NOMO-1 treated with dmso at 0.1 percent for 144 hours (cell line): Measurements from ENCODE around the gene BANF1.
A peak's percentile ranks its signal among the peaks of the same experiment; 100 is the strongest.
"Not testable (repeated sequence)": the region's sequence is repeated elsewhere in the genome, so short reads cannot be mapped to it uniquely, and the experiment has no call there.

Experiments used
- DNase-seq: peaks from one replicate; lab custom pipeline; 2025; ENCODE audit not compliant: unreplicated experiment; lab: John Stamatoyannopoulos, UW

Gene BANF1

DNA sequence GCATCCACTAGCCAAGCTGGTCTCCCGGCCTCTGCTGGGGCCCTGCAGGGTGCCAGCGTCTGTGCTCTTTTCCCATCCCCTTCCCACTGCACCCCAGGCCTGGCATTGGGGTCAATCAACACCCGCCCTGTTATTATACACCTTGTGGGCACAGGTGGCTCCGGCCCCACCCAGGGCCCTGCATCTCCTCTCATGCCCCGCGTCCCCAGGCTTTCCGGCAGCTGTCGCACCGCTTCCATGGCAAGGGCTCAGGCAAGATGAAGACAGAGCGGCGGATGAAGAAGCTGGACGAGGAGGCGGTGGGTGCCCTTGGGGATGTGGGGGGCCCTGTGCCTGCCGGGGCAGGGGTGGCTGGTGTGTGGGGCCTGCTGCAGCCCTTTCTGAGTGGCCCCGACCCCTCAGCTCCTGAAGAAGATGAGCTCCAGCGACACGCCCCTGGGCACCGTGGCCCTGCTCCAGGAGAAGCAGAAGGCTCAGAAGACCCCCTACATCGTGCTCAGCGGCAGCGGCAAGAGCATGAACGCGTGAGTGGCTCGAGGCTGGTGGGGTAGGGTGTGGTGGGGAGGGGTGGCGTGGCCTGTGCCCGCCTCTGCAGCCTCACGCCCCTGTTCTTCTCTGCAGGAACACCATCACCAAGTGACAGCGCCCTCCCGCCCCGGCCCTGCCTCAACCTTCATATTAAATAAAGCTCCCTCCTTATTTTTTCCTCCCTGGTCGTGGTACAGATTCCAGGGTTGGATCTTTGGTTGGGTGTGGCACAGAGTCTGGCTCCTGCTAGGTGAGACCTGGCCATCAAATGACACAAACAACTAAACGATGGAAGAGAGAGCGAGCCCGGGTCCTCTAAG, 23.7 kb upstream of the BANF1 start:
- DNase-seq, result no peak

DNA sequence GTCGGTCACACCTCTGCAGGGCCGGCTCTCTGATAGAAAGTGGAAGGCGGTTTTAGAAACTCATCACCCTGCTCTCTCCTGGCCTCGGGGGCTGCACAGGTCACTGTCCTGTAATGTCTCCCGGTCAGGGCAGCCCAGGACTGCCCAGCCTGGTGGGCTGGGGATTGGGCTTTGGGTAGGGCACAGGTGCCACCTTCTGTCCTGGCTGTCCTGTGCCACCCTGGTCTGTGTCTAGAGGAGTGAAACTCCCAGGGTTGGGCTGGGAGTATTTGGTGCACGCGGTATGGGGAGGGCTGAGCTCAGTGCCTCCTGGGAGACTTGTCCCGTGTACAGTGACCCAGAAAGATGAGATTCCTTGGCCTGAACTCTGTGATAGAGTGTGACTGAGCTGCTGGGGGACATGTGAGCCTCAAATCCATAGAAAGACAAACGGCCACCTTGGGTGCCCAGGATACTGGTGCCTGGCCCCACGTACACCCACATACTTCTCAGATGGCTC, 23.0 kb upstream of the BANF1 start:
- no peak for DNase-seq

DNA sequence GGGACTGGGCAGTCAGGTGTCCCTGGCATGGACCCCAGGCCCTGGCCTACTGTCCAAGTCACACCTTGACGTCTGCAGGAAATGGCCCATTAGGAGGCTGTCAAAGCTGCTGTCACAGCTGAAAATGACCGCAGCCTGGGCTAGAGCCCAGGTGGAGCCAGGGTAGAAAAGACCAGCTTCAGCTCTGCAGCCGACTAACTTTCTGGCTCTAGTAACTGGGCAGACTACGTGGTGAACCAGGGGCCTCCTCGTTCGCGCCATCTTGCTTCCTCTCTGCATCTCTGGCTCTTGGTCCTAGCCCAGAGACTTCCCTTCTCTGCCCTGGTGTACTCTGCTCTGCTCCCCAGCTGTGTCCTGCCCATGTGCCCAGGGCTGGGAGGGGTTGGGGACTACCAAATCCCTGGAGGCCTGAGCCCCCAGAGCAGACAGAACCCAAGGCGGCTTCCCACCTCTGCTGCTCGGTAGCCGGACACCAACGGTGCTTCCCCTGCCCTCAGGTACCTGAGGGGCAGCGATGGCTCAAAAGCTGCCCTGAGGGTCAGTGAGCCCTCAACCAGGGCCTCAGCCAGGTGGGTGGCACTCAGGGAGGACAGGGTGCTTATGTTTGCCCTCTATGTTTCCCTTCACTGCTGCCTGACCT, 21.1 kb upstream of the BANF1 start:
- no peak for DNase-seq

DNA sequence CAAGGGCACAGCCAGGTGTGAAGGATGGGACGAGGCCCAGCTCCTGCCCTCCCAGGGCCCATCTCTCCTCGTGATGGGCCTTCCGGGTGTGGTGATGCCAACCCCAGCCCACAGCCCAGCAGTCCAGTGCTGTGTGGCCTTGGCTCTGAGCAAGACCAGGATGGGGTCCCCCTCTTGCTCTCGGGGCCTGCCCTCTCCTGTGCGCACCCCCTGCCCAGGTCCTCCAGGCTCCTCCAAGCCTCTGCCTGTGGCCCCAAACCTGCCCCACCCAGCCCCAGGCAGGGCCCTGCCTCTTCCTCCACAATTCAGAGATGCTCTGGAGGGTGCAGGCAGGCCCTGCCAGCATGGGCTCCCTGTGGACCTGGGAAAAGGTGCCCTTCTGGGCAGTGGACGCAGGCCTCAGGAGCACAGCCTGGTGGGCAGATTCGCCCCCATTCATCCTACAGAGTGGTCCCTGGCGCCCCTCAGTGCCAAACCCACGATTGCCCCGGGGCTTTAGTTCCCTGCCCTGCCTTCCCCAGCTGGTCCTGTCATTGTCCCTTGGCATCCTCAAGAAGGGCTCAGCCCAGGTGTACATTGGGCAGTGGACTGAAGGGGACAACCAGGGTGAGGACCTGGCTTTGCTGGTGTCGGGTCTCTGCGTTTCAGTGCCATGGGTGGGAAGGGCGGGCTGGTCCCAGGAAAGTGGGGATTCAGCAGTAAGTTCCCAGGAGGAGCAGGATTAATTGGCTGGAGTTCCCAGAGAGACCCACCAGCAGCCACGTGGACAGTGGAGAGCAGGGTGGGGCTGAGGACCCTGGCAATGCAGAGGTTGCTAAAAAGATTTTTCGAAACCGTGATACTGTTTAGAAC, 20.1 kb upstream of the BANF1 start:
- no peak for DNase-seq

DNA sequence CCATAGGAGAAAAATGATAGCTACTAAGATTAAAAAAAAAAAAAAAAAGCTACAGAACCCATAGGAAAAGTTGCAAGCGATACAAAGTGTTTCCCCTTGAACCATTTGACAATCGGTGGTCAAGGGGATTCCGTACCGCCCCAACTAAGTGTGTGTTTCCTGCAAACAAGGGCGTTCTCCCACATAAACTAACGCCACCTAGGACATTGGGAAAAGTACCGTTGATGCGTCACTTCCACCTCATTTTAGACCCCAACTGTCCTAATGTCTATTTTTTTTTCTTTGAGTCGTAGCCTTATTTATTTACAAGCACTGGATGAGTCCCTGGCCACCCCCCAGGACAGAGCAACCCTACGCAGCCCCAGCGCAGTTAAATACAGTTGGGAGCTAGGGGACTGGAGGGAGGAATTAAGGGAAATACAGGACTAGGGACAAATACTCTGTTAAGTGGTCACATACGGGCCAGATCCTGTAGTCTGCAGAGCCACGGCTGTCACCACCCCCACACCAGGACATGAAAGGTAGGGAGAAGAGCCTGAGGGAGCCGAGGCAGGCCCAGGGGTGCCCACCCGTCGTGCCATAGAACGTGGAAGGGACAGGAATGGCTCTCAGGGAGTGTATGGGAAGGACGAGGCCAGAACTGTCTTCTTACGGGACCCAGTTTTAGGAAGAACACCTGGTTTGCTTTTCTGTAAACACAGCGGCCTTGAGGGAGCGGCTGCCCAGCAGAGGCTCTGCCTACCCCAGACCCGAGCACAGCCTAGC, 19.3 kb upstream of the BANF1 start:
- DNase-seq, result no peak

DNA sequence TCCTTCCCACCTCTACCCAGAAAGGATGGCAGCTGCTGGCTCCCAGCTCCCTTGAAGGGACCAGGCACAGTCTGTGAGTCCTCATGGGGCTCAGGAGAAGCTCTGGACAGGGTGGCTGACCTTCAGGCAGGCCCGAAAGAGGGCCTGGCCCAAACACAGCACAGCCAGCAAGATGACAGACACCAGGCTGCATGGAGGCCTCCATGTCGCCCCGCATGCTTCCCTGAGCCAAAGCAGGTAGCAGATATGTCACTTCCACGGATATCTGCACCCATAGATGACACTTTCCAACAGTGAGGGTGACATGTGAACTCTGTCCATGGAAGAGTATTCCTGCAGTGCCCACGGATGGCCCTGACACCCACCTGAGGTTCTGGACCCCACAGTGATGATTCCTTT, 18.7 kb upstream of the BANF1 start:
- no peak for DNase-seq

DNA sequence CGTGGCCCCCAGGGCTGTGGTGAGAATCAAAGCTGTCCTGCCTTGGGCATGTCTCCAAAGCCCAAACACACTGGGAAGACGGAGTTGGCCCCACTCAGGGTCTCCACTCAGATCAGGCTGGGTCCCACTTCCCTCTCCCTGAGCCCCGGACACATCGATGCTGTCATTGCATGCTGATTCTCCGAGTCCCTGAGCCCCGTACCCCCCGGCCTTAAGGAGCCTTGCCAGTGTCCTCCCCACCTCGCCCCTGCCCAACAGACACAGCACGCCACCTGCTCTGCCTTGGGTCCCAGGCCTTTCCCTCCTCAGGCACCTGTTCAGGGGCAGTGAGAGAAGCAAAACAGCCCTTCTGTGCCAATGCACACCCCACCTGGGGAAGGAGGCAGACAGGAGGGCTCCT, 15.0 kb upstream of the BANF1 start:
- DNase-seq, result no peak

DNA sequence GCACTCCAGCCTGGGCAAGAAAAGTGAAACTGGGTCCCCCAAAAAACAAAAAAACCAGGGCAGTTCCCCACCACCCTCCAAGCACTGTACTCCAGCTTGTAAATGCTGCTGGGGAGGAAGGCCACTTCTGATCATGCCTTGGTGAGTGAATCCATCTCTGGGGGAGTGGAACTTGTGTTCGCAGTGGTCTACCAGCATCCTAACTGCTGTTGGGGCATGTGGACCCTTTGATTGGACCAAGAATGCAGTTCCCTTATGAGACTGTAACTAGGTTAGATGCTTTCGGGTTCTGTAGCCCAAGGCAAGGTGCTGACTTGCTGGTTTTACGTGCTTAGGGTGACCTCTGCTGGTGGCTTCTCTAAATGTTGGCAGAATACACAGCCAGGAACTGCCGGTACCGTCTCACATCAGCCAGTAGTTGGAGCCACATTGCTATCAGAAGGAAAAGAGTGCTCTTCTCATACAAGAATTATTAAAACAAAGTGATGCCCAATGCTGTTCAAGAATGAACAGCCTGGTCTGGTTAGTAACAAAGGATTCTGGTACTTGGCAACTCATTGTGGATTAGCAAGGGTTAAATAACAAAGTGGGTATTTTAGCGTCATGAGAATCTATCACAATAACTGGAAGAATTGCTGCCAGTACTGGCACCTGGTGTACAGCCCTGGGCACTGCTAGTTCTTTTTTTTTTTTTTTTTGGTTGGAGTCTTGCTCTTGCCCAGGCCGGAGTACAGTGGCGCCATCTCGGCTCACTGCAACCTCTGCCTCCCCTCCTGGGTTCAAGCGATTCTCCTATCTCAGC, 13.3 kb upstream of the BANF1 start:
- peak; percentile 86 for DNase-seq

DNA sequence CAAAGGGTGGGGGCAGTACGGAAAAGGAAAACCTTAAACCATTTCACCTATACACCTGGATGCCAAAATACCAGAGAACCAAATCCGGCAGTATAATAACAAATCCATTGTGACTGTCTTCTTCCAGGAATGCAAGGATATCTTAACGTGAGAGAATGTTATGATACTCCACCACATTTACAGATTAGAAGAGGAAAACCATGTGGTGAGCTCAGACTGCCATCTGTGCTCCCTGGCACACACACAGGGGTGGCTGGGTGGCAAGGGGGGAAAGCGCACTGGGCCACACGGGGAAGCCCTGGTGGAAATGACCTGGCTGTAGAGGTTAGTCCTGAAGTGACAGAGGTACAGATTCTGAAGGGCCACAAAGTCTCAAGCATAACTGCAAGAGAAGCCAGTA, 10.2 kb upstream of the BANF1 start:
- no peak for DNase-seq

DNA sequence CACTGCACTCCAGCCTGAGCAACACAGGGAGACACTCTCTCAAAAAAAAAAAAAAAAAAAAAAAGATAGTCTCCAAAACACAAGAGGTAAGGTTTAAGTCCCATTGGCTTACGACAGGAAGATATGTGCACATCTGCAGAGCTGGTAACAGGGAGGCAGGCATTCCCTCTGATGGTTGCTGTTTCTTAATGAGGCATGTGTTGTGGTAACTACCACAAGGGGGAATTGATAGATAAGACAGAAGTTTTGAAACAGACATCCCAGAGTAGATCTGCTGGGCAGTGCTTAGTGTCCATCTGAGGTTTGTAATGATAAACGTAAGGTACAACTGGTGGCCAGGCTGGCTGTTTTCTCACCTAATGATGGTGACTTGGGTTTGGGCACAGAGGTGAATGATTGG, 5.0 kb upstream of the BANF1 start:
- DNase-seq, result no peak

DNA sequence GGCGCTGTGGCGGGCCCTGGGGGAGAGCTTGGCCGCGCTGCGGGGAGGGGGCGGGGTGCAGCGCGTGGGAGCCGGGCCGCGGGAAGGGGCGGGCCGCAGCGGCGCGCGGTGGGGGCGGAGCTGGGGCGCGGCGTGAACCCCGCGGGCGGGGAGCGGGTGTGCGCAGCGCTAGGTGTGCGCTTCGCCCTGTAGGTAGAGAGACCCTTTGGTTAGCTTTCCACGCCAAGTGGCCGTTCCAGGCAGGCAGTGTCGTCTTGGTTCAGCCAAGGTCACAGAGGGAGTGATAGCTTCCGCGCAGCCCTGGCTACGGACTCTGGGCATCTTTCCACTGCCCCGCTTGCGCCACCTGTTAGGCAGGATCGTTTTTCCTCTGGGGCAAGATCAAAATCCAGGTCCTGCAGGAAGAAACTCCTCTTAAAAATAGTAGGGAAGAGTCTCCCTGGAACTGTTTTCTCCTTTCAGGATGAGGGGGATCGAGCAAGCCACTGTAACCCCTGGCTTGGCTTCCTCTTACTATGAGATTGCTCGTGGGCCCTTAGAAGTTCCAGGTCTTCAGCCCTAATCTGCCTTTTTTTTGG, 434 bp downstream of the BANF1 start:
- no peak for DNase-seq

DNA sequence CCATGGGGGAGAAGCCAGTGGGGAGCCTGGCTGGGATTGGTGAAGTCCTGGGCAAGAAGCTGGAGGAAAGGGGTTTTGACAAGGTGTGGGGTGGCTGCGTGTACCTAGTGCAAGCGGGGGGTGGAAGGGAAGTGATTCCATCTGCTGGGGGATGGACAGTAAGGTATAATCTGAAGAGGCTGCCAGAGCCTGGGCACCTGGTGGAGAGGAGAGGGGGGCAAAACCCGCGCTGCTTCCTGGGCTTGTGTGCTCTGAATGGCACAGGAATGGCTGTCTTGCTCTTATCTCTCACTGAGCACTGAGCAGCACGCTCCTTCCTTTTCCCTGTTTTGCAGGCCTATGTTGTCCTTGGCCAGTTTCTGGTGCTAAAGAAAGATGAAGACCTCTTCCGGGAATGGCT, 988 bp downstream of the BANF1 start:
- DNase-seq, result no peak

DNA sequence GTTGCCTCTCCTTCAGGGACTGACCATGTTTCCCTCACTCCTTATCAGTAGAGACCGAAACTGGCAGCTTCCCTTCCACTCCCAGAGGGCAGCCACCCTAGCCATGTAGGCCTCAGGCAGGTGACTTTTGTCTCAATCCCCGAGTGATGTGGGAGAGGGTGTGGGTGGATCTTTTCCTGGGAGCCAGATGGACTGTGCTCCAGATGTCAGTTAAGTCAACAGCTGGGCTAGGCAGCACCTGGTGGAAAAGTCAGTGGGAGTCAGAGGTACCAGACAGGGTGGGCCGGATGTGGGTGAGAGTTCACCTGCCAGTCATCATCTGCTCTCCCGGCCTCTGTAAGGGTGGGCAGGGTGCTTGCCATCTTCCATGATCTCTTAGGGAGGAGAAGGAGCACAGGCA, 1.9 kb downstream of the BANF1 start:
- DNase-seq, result no peak

DNA sequence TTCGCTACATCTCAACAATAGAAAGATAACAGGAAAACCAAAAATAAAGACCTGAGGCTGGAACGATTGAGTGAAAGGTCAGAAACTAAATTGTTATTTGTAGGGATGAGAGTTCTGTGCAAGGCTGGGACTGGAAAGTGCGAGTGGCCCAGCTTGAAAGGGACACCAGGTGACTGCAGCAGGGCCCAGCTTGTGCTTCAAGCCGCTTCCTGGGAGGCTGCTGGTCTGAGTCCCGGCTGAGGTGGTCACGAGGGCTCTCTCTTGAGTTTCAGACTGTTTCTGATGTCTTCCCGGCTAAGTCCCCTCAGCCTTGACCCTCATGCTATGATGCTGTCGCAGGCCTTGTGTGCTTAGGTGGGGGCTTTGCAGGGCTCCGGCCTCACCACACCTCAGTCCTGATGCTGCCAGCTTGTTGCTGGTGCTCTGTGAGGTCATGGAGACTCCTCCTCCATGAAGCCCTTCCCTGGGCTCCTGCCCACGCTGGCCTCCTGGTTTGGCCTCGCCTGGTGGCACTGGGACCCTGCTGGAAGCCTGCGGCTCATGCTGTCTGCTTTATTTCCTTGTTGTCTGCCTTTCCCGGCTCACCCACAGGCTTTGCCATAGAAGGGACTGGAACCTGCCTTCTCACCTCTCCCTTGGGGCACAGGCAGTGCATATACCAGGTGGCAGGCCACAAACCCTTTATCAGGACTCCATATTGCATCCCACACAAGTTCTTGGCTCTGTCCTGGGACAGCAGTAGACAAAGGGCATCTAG, 4.0 kb downstream of the BANF1 start:
- DNase-seq, result no peak

DNA sequence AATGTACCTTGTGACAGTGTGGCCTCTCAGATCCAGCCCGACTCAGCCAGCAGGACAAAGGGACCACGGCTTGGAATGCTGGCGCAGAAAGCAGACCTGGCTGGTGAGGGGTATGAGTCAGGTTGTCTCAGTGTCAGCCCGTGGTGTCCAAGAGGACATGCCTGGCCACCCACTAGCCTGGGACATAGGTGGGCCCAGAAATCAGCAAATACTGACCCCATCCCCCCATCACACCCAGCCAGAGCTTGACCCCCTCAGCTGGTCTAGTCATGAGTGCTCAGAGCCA, 4.5 kb downstream of the BANF1 start:
- DNase-seq, result no peak

DNA sequence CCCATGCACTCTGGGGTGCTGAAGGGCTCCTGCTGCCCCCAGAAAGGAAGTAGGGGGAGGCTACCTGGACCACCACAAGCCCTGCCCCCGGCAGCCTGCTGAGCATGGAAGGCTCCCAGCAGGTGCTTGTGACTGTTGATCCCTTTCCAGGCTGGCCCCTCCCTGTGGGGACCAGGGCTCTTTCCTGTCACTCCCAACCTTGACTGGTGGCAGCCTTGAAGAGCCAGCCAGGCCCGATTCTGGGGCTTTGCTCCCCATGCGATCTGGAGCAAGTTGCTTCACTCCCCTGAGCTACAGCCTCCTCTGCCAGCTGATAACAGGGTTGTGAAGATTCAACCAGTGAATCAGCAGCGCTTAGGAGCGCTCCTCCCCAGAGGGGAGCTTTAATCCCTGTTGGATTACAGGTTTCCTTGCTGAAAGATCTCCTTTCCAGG, 4.9 kb downstream of the BANF1 start:
- no peak for DNase-seq

DNA sequence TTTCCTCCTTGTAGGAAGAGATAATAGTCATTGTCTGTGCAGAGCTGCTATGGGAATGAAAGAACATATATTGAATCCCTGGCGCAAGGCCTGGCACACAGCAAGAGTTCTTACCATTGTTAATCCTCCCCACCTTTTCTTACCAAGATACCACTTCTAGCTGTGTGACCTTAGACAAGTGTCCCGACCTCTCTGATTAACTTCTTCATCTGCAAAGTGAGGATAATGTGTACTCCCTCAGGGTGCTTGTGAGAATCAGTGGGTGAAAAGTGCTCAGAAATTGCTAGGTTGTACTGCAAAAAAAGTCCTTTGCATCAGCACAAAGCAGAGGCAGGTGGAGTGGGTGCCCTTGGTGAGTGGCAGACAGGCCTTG, 5.8 kb downstream of the BANF1 start:
- DNase-seq, result no peak

DNA sequence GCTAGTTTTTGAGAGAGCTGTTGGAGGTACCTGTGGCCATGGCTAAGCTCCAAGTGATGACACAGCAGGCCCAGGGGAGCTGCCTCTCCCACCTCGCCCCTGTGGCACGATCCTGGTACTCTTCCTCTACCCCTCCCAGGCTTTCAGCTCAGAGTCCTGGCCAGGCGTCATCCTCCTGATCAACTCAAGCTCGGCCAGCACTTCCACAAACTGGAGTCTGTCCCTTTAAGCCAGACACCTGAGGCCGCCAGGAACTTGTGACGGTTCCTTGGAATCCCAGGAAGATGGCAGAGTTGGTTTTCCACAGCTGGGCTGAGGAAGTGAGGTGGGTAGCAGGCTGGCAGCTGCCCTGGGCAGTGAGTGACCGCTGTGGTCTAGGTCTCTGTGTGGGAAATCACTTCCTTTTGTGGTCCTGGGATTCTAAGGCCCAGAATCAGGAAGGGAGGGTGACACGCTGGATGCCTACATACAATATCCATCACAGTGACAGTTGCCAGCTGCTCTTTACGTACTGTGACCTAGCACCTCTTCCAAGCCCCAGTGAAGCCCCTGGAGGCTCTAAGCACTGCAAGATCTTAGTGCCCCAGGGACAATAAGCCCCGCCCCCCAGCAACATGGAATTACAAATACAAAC, 6.3 kb downstream of the BANF1 start:
- DNase-seq, result no peak

DNA sequence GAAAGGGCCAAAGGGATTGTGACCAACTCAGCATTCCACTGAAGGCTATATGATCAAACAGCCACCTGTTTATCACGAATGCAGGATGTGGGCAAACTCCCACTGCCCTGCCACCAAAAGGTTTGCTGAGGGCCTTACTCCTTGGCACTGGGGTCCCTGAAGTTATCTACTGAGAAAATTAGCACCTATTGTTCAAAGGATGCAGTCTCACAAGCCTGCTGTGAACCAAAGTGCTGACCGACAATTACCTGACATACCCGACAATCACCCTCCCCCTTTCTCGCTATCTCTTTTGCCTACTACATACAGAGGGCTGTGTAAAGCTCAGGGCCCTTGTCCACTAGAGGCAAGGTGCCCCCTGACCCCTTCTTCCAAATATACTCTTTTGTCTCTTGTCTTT, 7.7 kb downstream of the BANF1 start:
- DNase-seq, result not testable (repeated sequence)
